Ovary (tissue), 9 donors: ENCODE data around the gene CRACR2B. TPM values are rescaled to one million over a fixed set of nuclear protein-coding genes. Genes with fewer than 3 reads are reported as not detected.

ENCODE experiments used
- DNase-seq, 5 donors: peaks; one replicate each; pipeline ENCODE4 v3.0.0-alpha.2; 2019 to 2020
- H3K27ac ChIP-seq, 2 donors: fragments of 200-600 bp; one replicate each; pipeline versions ENCODE4 v1.5.1 to v1.8.0; 2019 to 2022
- H3K27me3 ChIP-seq: fragments of 200-600 bp; one replicate; pipeline ENCODE4 v1.8.0; 2022
- H3K36me3 ChIP-seq: fragments of 200-600 bp; sonication (generic); one replicate; pipeline ENCODE4 v1.5.1; 2019
- H3K4me1 ChIP-seq: one replicate; pipeline ENCODE4 v1.8.1; 2013; ENCODE audit warnings: mild to moderate bottlenecking, moderate library complexity; ENCODE audit not compliant: insufficient read depth
- H3K4me3 ChIP-seq: fragments of 200-600 bp; sonication (generic); one replicate; pipeline ENCODE4 v1.5.1; 2017
- H3K9me3 ChIP-seq, 2 donors: fragments of 200-600 bp in 1 of 2; sonication (generic) in 1 of 2; one replicate each; pipeline versions ENCODE4 v1.5.1 to v1.8.1; 2013 to 2019; ENCODE audit warnings: mild to moderate bottlenecking in 1 of 2, moderate library complexity in 1 of 2
- CTCF ChIP-seq, 3 donors: fragments of 450-650 bp in 2 of 3; fragments of 200-600 bp in 1 of 3; IDR thresholded peaks; one replicate each; pipeline versions ENCODE4 v1.5.1 to v1.8.0; 2016 to 2022; ENCODE audit warnings: antibody characterized with exemption in 3 of 3, mild to moderate bottlenecking in 1 of 3
- EP300 ChIP-seq: sonication (generic); formaldehyde crosslinking; IDR thresholded peaks from one replicate; pipeline ENCODE4 v1.6.1; 2017; ENCODE audit warnings: antibody characterized with exemption
- POLR2A ChIP-seq: fragments of 450-650 bp; IDR thresholded peaks from one replicate; pipeline ENCODE4 v1.6.1; 2017; ENCODE audit warnings: antibody characterized with exemption, mild to moderate bottlenecking, moderate library complexity
- whole genome bisulfite sequencing, 3 donors: extraction: QIAGEN DNeasy Blood & Tissue Kit in 1 of 3; methylation state at CpG; one replicate each; pipeline versions ENCODE4 v1.1.5 to v1.1.7; 2013 to 2017; 5-methylcytosine and 5-hydroxymethylcytosine counted together
- intact Hi-C, 4 donors: fragments of 100-400 bp; cut with DNase I; formaldehyde crosslinking; loops; one replicate each; pipeline versions ENCODE4 v1.11.0 to v1.15.1; 2022 to 2023
- polyA plus RNA-seq, 2 donors: library from polyadenylated mRNA; stranded (reverse); fragments of 200-250 nt in 1 of 2; fragments of 350-450 nt in 1 of 2; fragmentation: Illumina TruSeq in 1 of 2; extraction: RNeasy Lipid Tissue Mini Kit (QIAGEN cat#74804) in 1 of 2; gene quantifications; one replicate each; pipeline ENCODE4 v1.2.3, GENCODE V29; 2013 to 2014
- total RNA-seq, 7 donors: library from RNA; depleted of rRNA in 2 of 7; stranded (reverse); fragments of >200 nt in 2 of 7; fragmentation: NEBNext Ultra II Directional in 3 of 7; extraction: Animal tissue kit (Norgen Biotek cat#: 25700) in 3 of 7; gene quantifications; one replicate each; pipeline versions ENCODE4 v1.1.0 to v1.2.4, GENCODE V29; 2016 to 2023
- donor health status: DM: no; HTN: no; CAD: no; lungs with moderate emphysema.
- donor health status: DM: no; HTN: no; CAD: no.
- donor health status: Bipolar disorder and iron deficiency.
- donor health status: DM: yes; HTN: yes; CAD: no.
- donor health status: DM: no; HTN: no; CAD: no.
- donor health status: DM: yes; HTN: yes; CAD: no.

The CRACR2B gene
- total and polyA plus RNA-seq, 9 donors = 0.18 to 6.5 (median 3.9) TPM

GRCh38 chr11:794013-794765, 33.5 kb upstream of the CRACR2B start:
- Histone ChIP-seq H3K9me3 (no peaks in the 10 kb centered on the region), H3K36me3 (no peaks in the 10 kb centered on the region), H3K4me3 (no peak overlapping the region), H3K4me1 (peaks cover 13% of the 10 kb centered on the region), H3K27me3 (no peaks in the 10 kb centered on the region), H3K27ac (no peak overlapping the region)
- WGBS, 3 donors = 76 to 87% (median 76%) methylated on average over 28 to 31 of the region's 31 CpGs
- TF ChIP-seq POLR2A (no peak), CTCF (IDR thresholded peaks at IDR 0.05) (no peak), EP300 (no peak)
- DNase-seq = no peak
- intact Hi-C loops = no loop called here

GRCh38 chr11:794766-795633, 32.7 kb upstream of the CRACR2B start:
- TF ChIP-seq CTCF (IDR thresholded peaks at IDR 0.05) = no peak
- TF ChIP-seq EP300 = no peak
- TF ChIP-seq POLR2A = no peak
- H3K27me3 ChIP-seq = no peaks in the 10 kb centered on the region
- H3K4me1 ChIP-seq = peaks cover 13% of the 10 kb centered on the region
- peak overlapping the region; percentile 53 to 73 for H3K27ac ChIP-seq
- H3K9me3 ChIP-seq = no peaks in the 10 kb centered on the region
- intact Hi-C loops = no loop called here
- no peaks in the 10 kb centered on the region for H3K36me3 ChIP-seq
- peak in 3 of 5 donors; percentile 56 to 62 (median 58) for DNase-seq
- peak overlapping the region; percentile 71 for H3K4me3 ChIP-seq
- 36 to 42% (median 40%) methylated on average over 36 to 38 of the region's 38 CpGs for WGBS, 3 donors

- Histone ChIP-seq H3K27me3 (no peaks in the 10 kb centered on the region), H3K4me1 (peaks cover 13% of the 10 kb centered on the region), H3K36me3 (no peaks in the 10 kb centered on the region), H3K27ac (peak overlapping the region; percentile 73), H3K4me3 (peak overlapping the region; percentile 71), H3K9me3 (no peaks in the 10 kb centered on the region)
- 1 to 3% (median 1%) methylated on average over 14 to 26 of the region's 26 CpGs for WGBS, 3 donors
- intact Hi-C loops = no loop called here
- no peak for TF ChIP-seq POLR2A
- no peak for TF ChIP-seq CTCF (IDR thresholded peaks at IDR 0.05)
- no peak for TF ChIP-seq EP300
- DNase-seq = peak; percentile 80 to 83 (median 80)
These were observed 31.8 kb upstream of the CRACR2B start for GRCh38 chr11:795634-796564.
